ENCODE measurements around the gene ZNF524. TPM values are rescaled to one million over a fixed set of nuclear protein-coding genes. Genes with fewer than 3 reads are reported as not detected.

The ZNF524 gene
- polyA plus RNA-seq, 1 of the 3 experiments (the other 2 are of a cell fraction) = 7.3 TPM

DNA sequence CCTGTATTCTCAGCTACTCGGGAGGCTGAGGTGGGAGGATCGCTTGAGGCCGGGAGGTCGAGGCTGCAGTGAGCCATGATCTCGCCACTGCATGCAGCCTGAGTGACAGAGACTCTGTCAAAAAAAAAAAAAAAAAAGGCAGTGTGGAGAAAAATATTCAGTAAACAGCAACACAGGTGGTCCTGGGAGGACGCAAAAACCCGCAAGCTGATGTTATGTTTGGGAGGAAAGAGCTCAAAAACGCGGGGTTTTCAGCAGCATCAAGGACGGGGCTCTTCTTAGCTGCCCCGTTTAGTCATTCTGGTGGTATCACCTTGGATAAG lies 24.9 kb downstream of the ZNF524 start:
- Histone ChIP-seq H3K9ac (peak overlapping the region; percentile 84), H3F3A (replicated peaks; ENCODE audit: insufficient read depth) (peaks cover 2% of the 10 kb centered on the region), H3K9me3 (no peaks in the 10 kb centered on the region), H3K27ac (ENCODE audit: low read depth in 2 of 2, low read length in 1 of 2) (peak overlapping the region in 1 of 2 experiments; percentile 87; a peak in 2 of 4 replicates), H4K20me1 (ENCODE audit: insufficient read depth) (no peaks in the 10 kb centered on the region), H3K27me3 (ENCODE audit: insufficient read depth) (no peaks in the 10 kb centered on the region), H3K9me2 (no peaks in the 10 kb centered on the region), H3K4me3 (ENCODE audit: low read depth in 2 of 2, low read length in 1 of 2) (peak overlapping the region; percentile 52 to 74), H3K36me3 (replicated peaks in 1 of 2; ENCODE audit: control insufficient read depth in 1 of 2, insufficient read depth in 2 of 2, low read length in 1 of 2) (peaks cover 0 to 3% of the 10 kb centered on the region in 2 experiments), H3K79me2 (ENCODE audit: insufficient read depth) (peaks cover 11% of the 10 kb centered on the region; the same call in 1 of the 2 replicates), H3K4me1 (ENCODE audit: control insufficient read depth in 1 of 2, insufficient read depth in 2 of 2, low read depth in 1 of 2, low read length in 1 of 2) (peaks cover 0 to 2% of the 10 kb centered on the region in 2 experiments; a peak in 1 of 4 replicates), H3K4me2 (peak overlapping the region; percentile 86), H2AFZ (ENCODE audit: low read depth) (peak overlapping the region; percentile 90)
- WGBS (ENCODE audit: low lambda C conversion rate) = 38% methylated on average over 11 of the region's 11 CpGs
- peak; percentile 4 for DNase-seq
- CTCF ChIA-PET = interaction anchor here (1.0 to 4.7 kb wide), 9 partner anchors 9 to 484 kb away, joined by 3 to 30 read pairs (median 5); partner anchors contain the start of gene ZNF865
- POLR2A ChIA-PET = interaction anchor here (0.6 to 1.6 kb wide), 9 partner anchors 12 to 371 kb away, joined by 3 to 7 read pairs (median 4); partner anchors contain the start of genes FIZ1, ZNF524 and ZNF628
- TF ChIP-seq SMC3 (IDR thresholded peaks at IDR 0.05; ENCODE audit: low read depth, low read length) (no peak), FOSL2 (IDR thresholded peaks at IDR 0.05; ENCODE audit: borderline replicate concordance, low read depth) (no peak), FOXM1 (IDR thresholded peaks at IDR 0.05; ENCODE audit: low read depth) (no peak)
- TF ChIP-seq, protein P1, sequence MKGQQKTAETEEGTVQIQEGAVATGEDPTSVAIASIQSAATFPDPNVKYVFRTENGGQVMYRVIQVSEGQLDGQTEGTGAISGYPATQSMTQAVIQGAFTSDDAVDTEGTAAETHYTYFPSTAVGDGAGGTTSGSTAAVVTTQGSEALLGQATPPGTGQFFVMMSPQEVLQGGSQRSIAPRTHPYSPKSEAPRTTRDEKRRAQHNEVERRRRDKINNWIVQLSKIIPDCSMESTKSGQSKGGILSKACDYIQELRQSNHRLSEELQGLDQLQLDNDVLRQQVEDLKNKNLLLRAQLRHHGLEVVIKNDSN (IDR thresholded peaks at IDR 0.05; ENCODE audit: borderline replicate concordance, low read depth) = no peak
- TF ChIP-seq, protein P2, sequence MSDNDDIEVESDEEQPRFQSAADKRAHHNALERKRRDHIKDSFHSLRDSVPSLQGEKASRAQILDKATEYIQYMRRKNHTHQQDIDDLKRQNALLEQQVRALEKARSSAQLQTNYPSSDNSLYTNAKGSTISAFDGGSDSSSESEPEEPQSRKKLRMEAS (IDR thresholded peaks at IDR 0.05; ENCODE audit: low read depth) = no peak

DNA sequence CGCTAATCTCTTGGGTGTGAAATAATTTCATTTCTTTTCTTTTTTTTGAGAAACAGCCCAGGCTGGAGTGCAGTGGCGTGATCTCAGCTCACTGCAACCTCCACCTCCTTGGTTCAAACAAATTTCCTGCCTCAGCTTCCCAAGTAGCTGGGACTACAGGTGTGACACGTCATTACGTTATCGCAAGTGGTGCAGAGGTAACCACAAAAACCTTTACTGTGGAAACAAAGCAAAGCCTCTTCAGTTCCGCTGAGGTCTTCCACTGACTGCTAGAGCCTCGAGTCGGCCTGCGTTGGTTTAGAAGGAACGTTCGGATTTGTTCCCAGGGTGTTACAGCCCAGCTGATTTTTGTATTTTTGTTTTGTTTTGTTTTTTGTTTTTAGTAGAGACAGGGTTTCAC lies 26.3 kb downstream of the ZNF524 start:
- TF ChIP-seq SMC3 (IDR thresholded peaks at IDR 0.05; ENCODE audit: low read depth, low read length) (no peak), NRF1 (IDR thresholded peaks at IDR 0.05; ENCODE audit: low read depth, low read length) (no peak), POLR2AphosphoS5 (IDR thresholded peaks at IDR 0.05; ENCODE audit: low read depth, low read length) (no peak), TEAD4 (IDR thresholded peaks at IDR 0.05; ENCODE audit: borderline replicate concordance, insufficient read depth) (no peak), EP300 (IDR thresholded peaks at IDR 0.05; ENCODE audit: borderline replicate concordance in 1 of 2, low read depth in 1 of 2, low read length in 1 of 2) (no peak), ELF1 (IDR thresholded peaks at IDR 0.05) (no peak), EZH2phosphoT487 (IDR thresholded peaks at IDR 0.05; ENCODE audit: borderline replicate concordance, low read depth) (no peak), CHD2 (IDR thresholded peaks at IDR 0.05; ENCODE audit: low read length, partially characterized antibody) (no peak), FOXJ3 (CRISPR knock-in tag; IDR thresholded peaks at IDR 0.05) (no peak), RFX5 (IDR thresholded peaks at IDR 0.05; ENCODE audit: low read length) (no peak), MEF2A (IDR thresholded peaks at IDR 0.05; ENCODE audit: borderline replicate concordance, low read depth) (no peak)
- TF ChIP-seq, protein P3, sequence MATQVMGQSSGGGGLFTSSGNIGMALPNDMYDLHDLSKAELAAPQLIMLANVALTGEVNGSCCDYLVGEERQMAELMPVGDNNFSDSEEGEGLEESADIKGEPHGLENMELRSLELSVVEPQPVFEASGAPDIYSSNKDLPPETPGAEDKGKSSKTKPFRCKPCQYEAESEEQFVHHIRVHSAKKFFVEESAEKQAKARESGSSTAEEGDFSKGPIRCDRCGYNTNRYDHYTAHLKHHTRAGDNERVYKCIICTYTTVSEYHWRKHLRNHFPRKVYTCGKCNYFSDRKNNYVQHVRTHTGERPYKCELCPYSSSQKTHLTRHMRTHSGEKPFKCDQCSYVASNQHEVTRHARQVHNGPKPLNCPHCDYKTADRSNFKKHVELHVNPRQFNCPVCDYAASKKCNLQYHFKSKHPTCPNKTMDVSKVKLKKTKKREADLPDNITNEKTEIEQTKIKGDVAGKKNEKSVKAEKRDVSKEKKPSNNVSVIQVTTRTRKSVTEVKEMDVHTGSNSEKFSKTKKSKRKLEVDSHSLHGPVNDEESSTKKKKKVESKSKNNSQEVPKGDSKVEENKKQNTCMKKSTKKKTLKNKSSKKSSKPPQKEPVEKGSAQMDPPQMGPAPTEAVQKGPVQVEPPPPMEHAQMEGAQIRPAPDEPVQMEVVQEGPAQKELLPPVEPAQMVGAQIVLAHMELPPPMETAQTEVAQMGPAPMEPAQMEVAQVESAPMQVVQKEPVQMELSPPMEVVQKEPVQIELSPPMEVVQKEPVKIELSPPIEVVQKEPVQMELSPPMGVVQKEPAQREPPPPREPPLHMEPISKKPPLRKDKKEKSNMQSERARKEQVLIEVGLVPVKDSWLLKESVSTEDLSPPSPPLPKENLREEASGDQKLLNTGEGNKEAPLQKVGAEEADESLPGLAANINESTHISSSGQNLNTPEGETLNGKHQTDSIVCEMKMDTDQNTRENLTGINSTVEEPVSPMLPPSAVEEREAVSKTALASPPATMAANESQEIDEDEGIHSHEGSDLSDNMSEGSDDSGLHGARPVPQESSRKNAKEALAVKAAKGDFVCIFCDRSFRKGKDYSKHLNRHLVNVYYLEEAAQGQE (IDR thresholded peaks at IDR 0.05; ENCODE audit: low read depth, low read length) = no peak
- TF ChIP-seq, protein P4, sequence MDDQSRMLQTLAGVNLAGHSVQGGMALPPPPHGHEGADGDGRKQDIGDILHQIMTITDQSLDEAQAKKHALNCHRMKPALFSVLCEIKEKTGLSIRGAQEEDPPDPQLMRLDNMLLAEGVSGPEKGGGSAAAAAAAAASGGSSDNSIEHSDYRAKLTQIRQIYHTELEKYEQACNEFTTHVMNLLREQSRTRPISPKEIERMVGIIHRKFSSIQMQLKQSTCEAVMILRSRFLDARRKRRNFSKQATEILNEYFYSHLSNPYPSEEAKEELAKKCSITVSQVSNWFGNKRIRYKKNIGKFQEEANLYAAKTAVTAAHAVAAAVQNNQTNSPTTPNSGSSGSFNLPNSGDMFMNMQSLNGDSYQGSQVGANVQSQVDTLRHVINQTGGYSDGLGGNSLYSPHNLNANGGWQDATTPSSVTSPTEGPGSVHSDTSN (IDR thresholded peaks at IDR 0.05) = no peak
- TF ChIP-seq, protein P5, sequence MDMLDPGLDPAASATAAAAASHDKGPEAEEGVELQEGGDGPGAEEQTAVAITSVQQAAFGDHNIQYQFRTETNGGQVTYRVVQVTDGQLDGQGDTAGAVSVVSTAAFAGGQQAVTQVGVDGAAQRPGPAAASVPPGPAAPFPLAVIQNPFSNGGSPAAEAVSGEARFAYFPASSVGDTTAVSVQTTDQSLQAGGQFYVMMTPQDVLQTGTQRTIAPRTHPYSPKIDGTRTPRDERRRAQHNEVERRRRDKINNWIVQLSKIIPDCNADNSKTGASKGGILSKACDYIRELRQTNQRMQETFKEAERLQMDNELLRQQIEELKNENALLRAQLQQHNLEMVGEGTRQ (IDR thresholded peaks at IDR 0.05; ENCODE audit: borderline replicate concordance, low read depth, low read length) = no peak
- TF ChIP-seq, protein P1 (IDR thresholded peaks at IDR 0.05; ENCODE audit: borderline replicate concordance, low read depth) = no peak
- H3K36me3 ChIP-seq (replicated peaks in 1 of 2; ENCODE audit: control insufficient read depth in 1 of 2, insufficient read depth in 2 of 2, low read length in 1 of 2) = no peaks in the 10 kb centered on the region
- H3K9me2 ChIP-seq = no peaks in the 10 kb centered on the region
- no peak overlapping the region for H3K4me2 ChIP-seq
- CTCF ChIA-PET = interaction anchor here (1.0 to 4.7 kb wide), 6 partner anchors 13 to 467 kb away, joined by 3 to 30 read pairs (median 7); partner anchors contain the start of genes U2AF2, ZNF580 and ZNF865
- H3F3A ChIP-seq (replicated peaks; ENCODE audit: insufficient read depth) = no peaks in the 10 kb centered on the region
- POLR2A ChIA-PET = no interaction called here
- no peaks in the 10 kb centered on the region for H4K20me1 ChIP-seq (ENCODE audit: insufficient read depth)
- H3K27ac ChIP-seq (ENCODE audit: low read depth in 2 of 2, low read length in 1 of 2) = no peak overlapping the region
- DNase-seq = no peak
- no peaks in the 10 kb centered on the region for H3K9me3 ChIP-seq
- H2AFZ ChIP-seq (ENCODE audit: low read depth) = no peak overlapping the region
- no peak overlapping the region for H3K9ac ChIP-seq
- no peak overlapping the region for H3K4me3 ChIP-seq (ENCODE audit: low read depth in 2 of 2, low read length in 1 of 2)
- peaks cover 0 to 2% of the 10 kb centered on the region in 2 experiments; a peak in 1 of 4 replicates for H3K4me1 ChIP-seq (ENCODE audit: control insufficient read depth in 1 of 2, insufficient read depth in 2 of 2, low read depth in 1 of 2, low read length in 1 of 2)
- H3K79me2 ChIP-seq (ENCODE audit: insufficient read depth) = peaks cover 11% of the 10 kb centered on the region; the same call in 1 of the 2 replicates
- H3K27me3 ChIP-seq (ENCODE audit: insufficient read depth) = no peaks in the 10 kb centered on the region
- 95% methylated on average over 11 of the region's 11 CpGs for WGBS (ENCODE audit: low lambda C conversion rate)
